Left renal cortex interstitium (tissue), 4 donors: ENCODE data around the gene AKAP5. TPM values are rescaled to one million over a fixed set of nuclear protein-coding genes. Genes with fewer than 3 reads are reported as not detected.
A peak's percentile ranks its signal among the peaks of the same experiment; 100 is the strongest.

Source experiments
- DNase-seq, 4 donors: peaks; one replicate each; pipeline ENCODE4 v3.0.0-alpha.2; 2013; ENCODE audit warnings: low read depth in 4 of 4, low spot score in 2 of 4, missing footprints in 1 of 4
- polyA plus RNA-seq, 4 donors: library from polyadenylated mRNA; unstranded; fragments of 120-200 nt; gene quantifications; one replicate each; pipeline ENCODE4 v1.2.1, GENCODE V29; 2013; ENCODE audit not compliant: insufficient read length in 4 of 4

The AKAP5 gene
- polyA plus RNA-seq, 4 donors: 5.6 to 7.9 (median 6.6) TPM

GRCh38 chr14:64454671-64455070, 10.6 kb upstream of the AKAP5 start:
- DNase-seq: no peak

GRCh38 chr14:64459405-64460136, 5.7 kb upstream of the AKAP5 start:
- no peak for DNase-seq

DNA sequence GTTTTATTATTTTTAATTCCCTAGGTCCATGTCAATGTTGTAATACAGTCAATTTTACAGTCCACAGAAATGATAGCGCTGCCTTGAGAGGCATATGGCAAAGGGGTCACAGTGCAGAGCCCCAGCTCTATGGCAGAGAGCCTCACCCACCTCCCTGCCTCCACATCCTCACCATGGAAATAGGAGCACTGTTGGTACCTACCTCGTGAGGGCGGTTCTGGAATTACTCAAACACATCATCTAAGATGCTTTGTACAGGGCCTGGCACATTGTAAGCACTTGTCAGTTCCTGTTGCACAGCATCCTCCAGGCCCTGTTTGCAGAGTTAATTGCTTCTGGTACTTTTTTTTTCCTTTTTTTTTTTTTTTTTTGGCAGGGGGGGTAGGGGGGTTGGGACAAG, 4.1 kb upstream of the AKAP5 start:
- no peak for DNase-seq

DNA sequence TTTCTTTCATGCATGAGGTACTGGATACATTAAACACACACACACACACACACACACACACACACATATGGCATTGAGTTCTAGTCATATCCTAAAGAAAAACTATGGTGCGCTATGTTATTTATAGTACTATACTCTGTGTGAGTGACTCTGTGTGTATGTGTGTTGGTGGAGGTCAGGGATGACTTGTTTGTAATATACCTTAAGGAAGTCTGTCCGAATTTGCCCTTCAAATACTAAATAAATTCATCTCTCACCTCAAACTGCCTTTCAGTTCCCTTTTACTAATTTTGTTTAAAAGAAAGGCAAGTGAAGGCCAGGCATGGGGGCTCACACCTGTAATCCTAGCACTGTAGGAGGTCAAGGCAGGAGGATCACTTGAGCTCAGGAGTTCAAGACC, 2.1 kb upstream of the AKAP5 start:
- no peak for DNase-seq

DNA sequence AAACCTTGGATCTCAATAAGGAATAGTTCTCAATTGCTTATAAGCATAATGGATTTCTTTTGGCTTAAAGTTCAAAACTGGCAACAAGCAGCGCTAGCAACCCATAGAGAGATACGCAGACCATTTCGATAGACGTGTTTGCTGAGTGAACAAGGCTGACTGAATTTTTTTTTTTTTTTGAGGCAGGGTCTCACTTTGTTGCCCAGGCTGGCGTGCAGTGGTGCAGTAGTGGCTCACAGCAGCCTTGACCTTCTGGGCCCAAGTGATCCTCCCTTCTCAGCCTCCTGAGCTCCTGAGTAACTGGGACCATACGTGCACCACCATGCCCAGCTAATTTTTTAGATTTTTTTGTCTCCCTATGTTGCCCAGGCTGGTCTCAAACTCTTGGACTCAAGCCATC, 1.4 kb upstream of the AKAP5 start:
- no peak for DNase-seq

DNA sequence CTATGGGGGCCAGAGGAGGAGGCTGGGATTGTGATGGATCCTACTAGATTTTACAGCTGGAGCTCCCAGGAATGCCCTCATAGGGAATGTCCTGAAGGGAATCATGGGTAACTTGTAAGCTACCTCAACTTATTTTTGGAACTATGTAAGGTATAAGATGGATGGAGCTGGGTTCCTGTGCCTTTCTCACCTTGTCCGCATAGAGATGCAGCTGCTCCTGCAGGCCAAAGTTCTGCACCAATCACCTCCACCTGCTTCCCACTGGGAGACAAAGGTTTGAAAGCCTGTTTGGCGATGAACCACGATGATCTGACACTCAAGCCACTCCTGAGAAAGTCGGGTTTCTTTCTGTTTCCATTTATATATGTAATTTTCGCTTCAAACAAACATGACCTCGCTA, 648 bp upstream of the AKAP5 start:
- DNase-seq: no peak

GRCh38 chr14:64465831-64466554, 694 bp downstream of the AKAP5 start:
- peak in 1 of 4 donors; percentile 30 for DNase-seq

DNA sequence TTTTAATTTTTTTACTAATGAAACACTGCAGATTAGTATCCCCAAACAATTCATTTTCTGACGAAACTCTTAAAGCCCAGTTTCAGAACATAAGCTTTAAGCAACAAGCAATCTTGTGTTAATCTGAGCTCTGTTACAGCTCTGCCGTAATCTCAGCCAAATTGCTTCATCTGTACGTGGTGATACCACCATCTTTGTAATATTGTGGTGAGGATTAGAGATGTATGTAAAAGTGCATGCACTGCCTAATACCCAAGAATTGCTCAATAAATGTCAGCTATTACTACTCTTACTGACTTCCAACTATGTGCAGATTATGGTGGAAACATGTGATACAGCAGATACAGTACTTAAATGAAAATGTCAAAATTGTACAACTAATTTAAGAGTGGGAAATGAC, 1.8 kb downstream of the AKAP5 start:
- DNase-seq: no peak

DNA sequence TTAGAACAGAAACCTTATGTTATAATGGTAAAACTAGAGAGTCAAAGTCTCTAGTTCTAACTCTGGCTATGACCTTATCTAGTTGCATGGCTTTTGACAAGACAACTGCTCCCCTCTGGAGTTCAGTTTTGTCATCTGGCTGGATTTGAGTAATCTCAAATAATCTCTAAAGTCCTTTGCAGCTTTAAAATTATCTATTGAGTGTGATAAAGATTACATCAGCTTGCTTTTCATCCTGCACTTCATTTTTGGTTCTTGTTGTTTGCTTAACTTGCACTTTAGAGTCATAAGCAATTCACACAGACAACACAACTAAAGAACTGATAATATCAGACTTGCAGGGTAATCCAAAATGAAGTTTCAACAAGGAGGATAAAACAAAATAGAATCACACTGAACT, 2.3 kb downstream of the AKAP5 start:
- DNase-seq: no peak

- DNase-seq: no peak
Measured at GRCh38 chr14:64468451-64468850, 3.2 kb downstream of the AKAP5 start.

DNA sequence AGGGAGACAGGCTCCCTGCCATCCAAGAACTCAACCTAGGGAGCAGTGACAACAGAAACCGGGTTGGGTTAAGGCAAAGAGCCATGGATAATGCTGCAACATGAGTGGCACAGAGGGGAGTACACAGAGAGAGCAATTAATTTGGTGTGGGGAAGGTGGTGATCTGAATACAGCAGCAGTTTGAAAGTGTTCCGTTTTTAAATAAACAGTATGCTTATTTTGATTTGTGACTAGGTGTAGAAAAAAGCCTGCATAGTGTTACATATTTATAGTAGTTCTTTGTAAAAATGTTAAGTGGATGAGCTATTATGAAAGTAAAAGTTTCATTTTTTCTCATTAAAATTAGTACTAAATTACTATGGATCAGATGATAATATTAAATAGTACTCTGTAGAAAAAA, 8.7 kb downstream of the AKAP5 start:
- no peak for DNase-seq

DNA sequence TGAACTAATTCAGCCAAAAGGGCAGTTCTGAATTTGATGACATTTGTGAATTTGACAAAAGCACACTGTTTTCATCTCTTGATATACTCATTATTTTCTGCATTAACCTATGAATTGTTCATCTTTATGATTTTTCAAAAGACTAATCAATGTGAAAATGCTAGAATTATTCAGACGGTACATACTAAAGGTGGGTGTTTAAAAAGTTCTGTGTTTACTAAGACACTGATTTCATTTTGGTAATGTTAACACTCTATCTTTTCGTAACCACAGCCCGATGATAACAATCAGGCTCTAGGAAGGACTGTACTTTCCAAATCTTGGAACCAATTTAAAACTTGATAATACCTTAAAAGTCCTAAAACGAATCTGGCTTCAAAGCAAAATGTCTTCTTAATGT, 9.4 kb downstream of the AKAP5 start:
- no peak for DNase-seq

DNA sequence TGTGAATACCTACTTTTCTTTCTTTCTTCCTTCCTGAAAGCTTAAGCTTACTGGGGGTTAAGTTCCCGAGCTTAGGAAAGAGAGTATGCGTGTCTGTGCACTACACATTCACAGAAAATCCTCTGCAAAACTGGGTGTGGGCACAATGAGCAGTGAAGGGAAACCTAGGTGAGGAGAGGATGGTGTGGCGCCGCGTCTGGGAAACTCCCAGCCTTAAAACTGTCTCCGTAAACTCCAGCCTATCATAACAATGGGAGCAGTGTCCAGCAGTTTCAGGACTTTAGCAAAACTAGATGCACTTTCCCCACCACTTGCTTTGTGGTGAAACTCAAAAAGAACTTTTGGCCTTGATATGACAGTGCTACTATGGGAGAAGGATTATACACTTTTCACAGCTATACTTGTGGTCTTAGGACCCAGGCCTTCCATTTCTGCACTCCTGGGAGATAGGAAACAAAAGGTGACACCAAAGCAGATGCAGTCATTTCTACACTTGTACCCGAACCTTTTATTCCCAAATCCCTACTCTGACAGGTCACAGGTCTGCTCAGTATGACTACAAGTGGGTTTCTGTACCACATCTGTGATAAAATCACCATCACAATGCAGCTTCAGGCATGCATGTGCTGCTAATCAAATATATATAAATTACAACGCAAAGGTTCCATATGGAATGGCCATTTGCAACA, 10.4 kb downstream of the AKAP5 start:
- peak in 1 of 4 donors; percentile 4 for DNase-seq

DNA sequence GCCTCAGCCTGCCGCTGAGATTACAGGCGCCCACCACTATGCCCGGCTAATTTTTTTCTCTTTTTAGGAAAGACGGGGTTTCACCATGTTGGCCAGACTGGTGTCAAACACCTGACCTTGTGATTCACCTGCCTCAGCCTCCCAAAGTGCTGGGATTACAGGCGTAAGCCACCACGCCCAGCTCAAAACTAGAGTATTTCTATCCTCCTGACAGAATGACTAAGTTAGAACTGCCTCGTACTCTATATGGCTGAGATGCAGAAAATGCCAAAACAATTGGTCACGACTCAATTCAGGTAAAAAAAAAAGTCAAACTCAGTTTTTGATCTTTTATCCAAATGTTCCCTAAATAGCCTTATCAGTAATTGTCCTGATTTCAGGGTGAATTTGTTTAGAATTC, 11.1 kb downstream of the AKAP5 start:
- DNase-seq: no peak

DNA sequence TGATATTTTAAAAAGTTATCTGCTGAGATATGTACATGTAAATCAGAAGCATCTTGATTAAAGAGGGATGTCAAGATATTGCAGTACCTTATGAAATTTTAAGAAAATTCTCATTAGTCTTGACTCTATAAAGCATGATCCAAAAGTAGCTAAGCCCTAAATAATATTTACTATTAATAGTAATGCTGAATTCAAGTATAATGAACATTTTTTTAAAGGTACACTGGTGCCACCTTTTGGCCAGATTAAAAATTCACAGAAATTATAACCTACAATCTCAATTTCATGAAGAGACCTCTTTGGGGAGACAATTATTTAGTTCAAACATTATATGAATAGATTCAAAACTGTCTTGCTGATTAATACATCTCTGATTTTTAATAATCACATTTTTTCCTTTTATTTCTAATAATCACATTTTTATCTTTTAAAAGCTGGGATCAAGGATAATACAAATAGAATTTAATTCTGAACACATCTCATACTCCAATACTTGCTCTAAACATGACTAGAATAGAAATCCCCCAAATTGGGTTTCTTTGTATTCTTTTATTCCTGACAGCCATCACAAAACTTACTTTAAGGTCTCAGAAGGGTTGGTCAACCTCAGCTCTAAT, 13.4 kb downstream of the AKAP5 start:
- no peak for DNase-seq

- no peak for DNase-seq
Measured at GRCh38 chr14:64488590-64489099, 23.3 kb downstream of the AKAP5 start.

DNA sequence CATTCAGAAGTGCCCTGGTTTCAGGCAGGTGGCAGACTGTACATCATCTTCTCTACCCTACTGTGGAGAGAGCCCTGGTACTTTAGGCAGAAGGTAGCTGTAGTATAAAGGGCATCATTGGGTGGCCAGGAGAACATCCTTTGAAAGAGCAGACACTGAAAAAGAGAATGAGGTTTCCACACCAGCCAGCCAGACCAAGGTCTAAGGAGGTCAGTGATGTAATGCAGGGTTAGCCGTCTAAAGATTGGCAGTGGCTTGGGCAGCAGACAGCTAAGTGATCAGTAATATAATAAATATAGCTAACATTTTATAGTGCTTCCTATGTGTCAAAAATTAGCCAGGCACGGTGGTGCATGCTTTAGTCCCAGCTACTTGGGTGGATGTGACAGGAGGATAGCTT, 26.3 kb downstream of the AKAP5 start:
- DNase-seq: no peak

- no peak for DNase-seq
Measured at GRCh38 chr14:64493455-64493854, 28.2 kb downstream of the AKAP5 start.

GRCh38 chr14:64495252-64495651, 30.0 kb downstream of the AKAP5 start:
- DNase-seq: no peak

DNA sequence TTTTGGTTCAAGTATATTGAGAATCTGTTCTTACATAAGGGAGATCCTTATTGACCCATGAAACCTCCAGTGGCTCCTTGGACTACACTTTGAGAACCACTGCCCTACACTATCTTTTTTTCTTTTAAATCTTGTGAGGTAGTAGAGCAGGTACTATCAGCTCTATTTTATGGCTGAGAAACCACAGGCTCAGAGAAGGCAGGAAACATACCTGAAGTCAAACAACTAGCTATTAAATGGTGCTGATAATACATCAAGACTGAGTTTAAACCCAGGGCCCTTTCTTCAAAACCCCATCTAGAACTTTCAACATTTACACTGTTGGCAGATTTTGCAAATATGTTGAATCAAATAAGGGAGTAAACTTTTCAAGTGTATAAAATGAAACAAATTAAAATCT, 31.5 kb downstream of the AKAP5 start:
- DNase-seq: no peak

- DNase-seq: no peak
Measured at GRCh38 chr14:64500088-64500487, 34.8 kb downstream of the AKAP5 start.
